ENCODE data around the gene KLHL26.

The KLHL26 gene

DNA sequence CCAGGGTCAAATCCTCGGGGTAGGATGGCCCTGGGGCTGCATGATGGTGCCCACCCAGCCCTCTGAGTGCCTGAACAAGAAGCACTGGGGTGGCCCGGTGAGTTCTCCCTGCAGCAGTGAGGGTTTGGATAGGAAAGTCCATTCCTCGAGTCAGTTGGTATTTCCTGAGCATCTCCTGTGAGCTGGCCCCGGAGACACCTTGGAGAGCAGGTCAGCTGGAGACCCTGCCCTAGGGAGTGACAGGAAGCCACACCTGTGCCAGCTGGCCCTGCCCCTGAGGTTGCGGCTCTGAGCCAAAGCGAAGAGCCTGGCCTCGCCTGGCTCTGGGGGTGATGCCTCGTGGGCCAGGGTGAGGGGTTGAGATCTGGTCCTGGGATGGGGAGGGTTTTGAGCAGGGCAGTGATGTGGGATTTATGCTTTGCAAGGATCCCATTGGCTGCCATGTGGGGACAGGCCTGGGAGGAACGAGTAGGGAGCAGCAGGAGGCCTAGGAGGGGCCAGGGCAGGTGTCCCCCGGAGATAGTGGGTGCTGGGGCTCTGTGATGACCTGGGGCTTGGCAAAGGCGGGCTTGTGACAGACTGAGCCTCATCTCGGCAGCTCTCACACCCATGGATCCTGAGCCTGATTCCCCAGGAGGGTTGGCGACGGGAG is 62.7 kb downstream of the KLHL26 start:
- TF ChIP-seq, protein P1, sequence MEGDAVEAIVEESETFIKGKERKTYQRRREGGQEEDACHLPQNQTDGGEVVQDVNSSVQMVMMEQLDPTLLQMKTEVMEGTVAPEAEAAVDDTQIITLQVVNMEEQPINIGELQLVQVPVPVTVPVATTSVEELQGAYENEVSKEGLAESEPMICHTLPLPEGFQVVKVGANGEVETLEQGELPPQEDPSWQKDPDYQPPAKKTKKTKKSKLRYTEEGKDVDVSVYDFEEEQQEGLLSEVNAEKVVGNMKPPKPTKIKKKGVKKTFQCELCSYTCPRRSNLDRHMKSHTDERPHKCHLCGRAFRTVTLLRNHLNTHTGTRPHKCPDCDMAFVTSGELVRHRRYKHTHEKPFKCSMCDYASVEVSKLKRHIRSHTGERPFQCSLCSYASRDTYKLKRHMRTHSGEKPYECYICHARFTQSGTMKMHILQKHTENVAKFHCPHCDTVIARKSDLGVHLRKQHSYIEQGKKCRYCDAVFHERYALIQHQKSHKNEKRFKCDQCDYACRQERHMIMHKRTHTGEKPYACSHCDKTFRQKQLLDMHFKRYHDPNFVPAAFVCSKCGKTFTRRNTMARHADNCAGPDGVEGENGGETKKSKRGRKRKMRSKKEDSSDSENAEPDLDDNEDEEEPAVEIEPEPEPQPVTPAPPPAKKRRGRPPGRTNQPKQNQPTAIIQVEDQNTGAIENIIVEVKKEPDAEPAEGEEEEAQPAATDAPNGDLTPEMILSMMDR (conservative IDR thresholded peaks at IDR 0.05) = no peak
- H3K27ac ChIP-seq = peak overlapping the region; percentile 82

GRCh38 chr19:18700501-18701249 is 63.8 kb downstream of the KLHL26 start:
- H3K27ac ChIP-seq = peak overlapping the region; percentile 82
- TF ChIP-seq, protein P1 (conservative IDR thresholded peaks at IDR 0.05) = no peak

DNA sequence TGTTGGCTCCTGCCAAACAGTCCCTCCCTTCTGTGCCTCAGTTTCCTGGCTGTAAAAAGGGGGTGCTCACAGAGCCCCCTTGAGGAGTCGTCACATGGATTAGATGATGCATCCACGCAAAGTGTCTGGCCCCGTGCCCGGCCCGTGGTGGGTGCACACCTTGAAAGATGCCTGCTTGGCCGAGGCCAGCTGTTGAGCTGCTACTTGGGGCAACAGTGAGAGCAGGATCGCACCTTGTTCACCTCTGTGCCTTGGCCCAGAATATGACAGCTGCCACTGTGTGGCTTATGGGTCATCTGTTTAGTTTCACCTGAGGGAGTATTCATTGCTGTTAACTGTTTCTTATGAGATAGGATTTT is 64.4 kb downstream of the KLHL26 start:
- TF ChIP-seq, protein P1 (conservative IDR thresholded peaks at IDR 0.05) = no peak
- H3K27ac ChIP-seq = peak overlapping the region; percentile 82

DNA sequence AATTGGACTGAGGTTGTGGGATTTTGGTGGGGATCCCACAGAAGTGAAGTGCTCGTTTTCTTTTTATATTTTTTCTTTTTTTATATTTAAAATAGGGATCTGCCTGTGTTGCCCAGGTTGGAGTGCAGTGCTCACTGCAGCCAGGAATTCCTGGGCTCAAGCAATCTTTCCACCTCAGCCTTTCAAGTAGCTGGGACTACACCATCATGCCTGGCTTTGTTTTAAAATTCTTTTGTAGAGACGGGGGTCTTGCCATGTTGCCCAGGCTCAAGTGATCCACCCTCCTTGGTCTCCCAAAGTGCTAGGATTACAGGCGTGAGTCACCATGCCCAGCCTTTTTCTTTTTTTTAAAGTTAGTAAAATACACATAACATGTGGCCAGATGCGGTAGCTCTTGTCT is 67.2 kb downstream of the KLHL26 start:
- TF ChIP-seq, protein P1 (conservative IDR thresholded peaks at IDR 0.05) = no peak
- no peak overlapping the region for H3K27ac ChIP-seq

DNA sequence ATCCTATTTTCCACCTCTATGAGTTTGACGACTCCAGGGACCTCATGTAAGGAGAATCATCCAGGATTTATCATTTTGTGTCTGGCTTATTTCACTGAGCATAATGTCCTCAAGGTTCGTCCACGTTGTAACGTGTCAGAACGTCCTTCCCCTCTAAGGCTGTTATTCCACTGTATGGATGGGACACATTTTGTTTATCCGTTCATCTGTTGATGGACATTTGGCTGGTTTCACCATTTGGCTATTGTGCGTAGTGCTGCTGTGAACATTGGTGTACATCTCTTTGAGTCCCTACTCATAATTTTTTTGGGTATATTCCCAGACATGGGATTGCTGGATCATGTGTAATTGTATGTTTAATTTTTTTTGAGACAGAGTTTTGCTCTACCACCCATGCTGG is 68.1 kb downstream of the KLHL26 start:
- no peak overlapping the region for H3K27ac ChIP-seq
- TF ChIP-seq, protein P1 (conservative IDR thresholded peaks at IDR 0.05) = no peak

DNA sequence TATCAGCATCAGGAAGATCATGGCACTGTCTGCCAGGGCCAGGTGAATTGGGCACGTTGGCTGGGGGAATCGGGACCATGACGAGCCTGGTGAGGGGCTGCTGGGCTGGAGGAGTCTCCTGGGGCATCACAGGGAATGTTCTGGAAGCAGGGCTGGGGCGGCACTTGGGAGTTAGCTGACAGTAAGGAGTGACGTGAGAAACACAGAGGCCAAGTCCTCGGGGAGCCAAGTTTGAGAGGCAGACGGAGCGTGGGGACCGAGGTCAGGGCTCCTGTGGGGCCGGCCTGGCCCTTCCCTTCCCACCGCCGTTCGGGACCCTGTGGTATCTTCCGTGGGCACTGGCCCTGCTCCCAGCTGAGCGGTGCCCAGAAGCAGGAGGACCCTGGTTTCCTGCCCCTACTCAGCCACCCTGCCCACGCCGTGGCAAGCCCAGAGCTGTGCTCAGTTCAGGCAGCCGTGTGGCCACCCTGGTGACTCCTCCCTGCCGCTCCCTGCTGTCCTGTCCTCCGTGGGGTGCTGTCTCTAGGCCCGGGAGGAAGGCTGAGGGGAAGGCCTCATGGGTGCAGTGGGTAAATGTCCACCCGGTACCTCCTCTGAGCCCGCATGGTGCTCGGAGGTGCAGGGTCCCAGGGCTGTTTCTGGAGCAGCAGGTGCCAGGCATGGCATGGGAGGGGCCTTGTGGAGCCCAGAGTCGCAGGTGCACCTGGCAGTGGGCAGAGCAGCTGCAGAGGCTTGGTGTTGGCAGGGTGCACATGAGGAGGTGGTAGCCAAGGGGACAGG is 71.8 kb downstream of the KLHL26 start:
- H3K27ac ChIP-seq = no peak overlapping the region
- TF ChIP-seq, protein P1 (conservative IDR thresholded peaks at IDR 0.05) = no peak

DNA sequence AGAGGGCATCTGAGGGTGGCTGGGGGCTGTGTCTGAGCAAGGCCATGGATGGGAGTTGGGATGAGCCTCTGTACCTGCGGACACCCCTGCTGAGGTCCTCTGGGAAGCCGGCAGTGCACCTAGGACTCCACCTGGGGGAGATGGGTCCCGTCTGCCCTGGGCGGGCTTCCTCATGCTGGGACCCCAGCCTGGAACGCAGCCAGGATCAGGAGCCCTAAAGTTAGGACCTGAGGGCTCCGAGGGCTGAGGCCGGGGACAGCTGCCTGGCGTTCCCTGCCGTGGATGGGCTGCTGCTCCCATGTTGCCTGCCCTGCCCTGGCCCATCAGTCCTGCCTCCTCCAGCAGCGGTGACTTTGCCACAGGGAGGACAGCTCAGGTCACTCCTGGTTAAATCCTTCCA is 72.7 kb downstream of the KLHL26 start:
- no peak overlapping the region for H3K27ac ChIP-seq
- TF ChIP-seq, protein P1 (conservative IDR thresholded peaks at IDR 0.05) = no peak
